LNCaP clone FGC (cell line): ENCODE measurements around the gene PRAC1.

Experiments used
- DNase-seq: peaks from one replicate; pipeline ENCODE4 v3.0.0-alpha.2; 2011; ENCODE audit warnings: low read depth
- H3K4me3 ChIP-seq: 2 replicates; pipeline ENCODE4 v1.5.1; 2011; ENCODE audit warnings: mild to moderate bottlenecking, low read depth, low read length, control low read depth
- CTCF ChIP-seq: IDR thresholded peaks from 2 replicates; pipeline ENCODE4 v1.5.1; 2012; ENCODE audit warnings: mild to moderate bottlenecking; ENCODE audit not compliant: control insufficient read depth, insufficient read depth; ENCODE audit errors: extremely low read depth

PRAC1 gene

GRCh38 chr17:48735062-48735351 is 12.7 kb upstream of the PRAC1 start:
- DNase-seq: no peak
- no peak for TF ChIP-seq CTCF
- H3K4me3 ChIP-seq: peak overlapping the region; percentile 56

- no peak for TF ChIP-seq CTCF
- DNase-seq: no peak
- peak overlapping the region; percentile 56 for H3K4me3 ChIP-seq
These were observed 12.2 kb upstream of the PRAC1 start for GRCh38 chr17:48734333-48735061.

GRCh38 chr17:48733632-48734328 is 11.5 kb upstream of the PRAC1 start:
- peak overlapping the region; percentile 56 for H3K4me3 ChIP-seq
- no peak for DNase-seq
- TF ChIP-seq CTCF: no peak

- DNase-seq: no peak
- TF ChIP-seq CTCF: no peak
- H3K4me3 ChIP-seq: peak overlapping the region; percentile 56
These were observed 10.6 kb upstream of the PRAC1 start for GRCh38 chr17:48732688-48733629.

- no peak for TF ChIP-seq CTCF
- no peak for DNase-seq
- no peak overlapping the region for H3K4me3 ChIP-seq
These were observed 9.0 kb upstream of the PRAC1 start for GRCh38 chr17:48731355-48731754.

- peak overlapping the region; percentile 91; the same call in 1 of the 2 replicates for H3K4me3 ChIP-seq
- DNase-seq: no peak
- TF ChIP-seq CTCF: no peak
These were observed 7.9 kb upstream of the PRAC1 start for GRCh38 chr17:48730240-48730550.
